AG09309 (cell line): Measurements from ENCODE around the gene TFDP3.

Experiments
- DNase-seq: peaks from one replicate; pipeline ENCODE4 v3.0.0-alpha.2; 2010; ENCODE audit warnings: low read depth
- H3K4me3 ChIP-seq: 2 replicates; pipeline ENCODE4 v1.5.1; 2011; ENCODE audit warnings: mild to moderate bottlenecking, low read depth, low read length, moderate library complexity; ENCODE audit not compliant: control insufficient read depth
- TF ChIP-seq, protein P1 (sequence below): IDR thresholded peaks from 2 replicates; pipeline ENCODE4 v1.5.1; 2011; ENCODE audit warnings: mild to moderate bottlenecking, low read depth, low read length, inconsistent platforms; ENCODE audit not compliant: insufficient read depth, control insufficient read depth; ENCODE audit errors: missing control alignments

The TFDP3 gene

DNA sequence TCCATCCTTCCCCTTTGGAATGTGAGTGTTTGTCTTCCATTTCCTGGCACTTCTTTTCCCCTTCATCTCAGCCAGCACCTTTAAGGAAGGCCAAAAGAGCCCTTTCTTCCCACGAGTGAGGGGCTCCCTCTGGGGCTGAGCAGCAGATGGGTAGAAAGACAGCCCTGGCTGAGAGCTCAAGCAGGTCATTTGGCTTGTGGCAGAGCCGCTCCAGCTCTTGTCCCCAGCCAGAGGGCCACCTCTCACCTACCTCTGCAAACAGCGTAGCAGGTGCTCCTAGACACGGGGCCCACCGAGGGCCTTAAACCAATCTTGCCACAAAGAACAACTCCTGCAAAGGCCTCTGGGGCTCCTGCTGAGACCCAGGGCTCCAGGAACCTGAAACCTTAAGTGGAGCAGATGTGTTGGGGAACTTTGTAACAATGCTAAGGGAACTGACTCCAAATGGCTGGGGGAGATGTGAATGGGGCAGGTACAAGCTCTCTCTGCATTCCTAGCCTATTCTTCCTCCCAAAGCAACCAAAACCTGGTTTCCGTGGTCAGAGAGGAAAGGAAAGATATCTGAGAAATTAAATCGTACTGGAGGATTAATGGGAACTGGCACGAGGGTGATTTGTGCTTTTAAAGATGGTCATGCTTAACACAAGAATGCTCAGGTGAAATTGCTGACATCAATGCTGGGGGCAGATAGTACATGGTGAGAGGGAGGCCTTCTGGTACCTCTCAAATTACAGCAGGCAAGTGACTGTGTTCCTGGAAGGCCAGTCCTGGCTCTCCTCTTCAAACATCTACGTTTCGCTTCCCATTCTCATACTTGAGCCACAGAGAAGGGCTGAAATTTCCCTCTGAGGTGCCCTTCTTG is 27.0 kb downstream of the TFDP3 start:
- DNase-seq, result no peak
- TF ChIP-seq, protein P1, sequence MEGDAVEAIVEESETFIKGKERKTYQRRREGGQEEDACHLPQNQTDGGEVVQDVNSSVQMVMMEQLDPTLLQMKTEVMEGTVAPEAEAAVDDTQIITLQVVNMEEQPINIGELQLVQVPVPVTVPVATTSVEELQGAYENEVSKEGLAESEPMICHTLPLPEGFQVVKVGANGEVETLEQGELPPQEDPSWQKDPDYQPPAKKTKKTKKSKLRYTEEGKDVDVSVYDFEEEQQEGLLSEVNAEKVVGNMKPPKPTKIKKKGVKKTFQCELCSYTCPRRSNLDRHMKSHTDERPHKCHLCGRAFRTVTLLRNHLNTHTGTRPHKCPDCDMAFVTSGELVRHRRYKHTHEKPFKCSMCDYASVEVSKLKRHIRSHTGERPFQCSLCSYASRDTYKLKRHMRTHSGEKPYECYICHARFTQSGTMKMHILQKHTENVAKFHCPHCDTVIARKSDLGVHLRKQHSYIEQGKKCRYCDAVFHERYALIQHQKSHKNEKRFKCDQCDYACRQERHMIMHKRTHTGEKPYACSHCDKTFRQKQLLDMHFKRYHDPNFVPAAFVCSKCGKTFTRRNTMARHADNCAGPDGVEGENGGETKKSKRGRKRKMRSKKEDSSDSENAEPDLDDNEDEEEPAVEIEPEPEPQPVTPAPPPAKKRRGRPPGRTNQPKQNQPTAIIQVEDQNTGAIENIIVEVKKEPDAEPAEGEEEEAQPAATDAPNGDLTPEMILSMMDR, result no peak
- H3K4me3 ChIP-seq, result no peak overlapping the region

DNA sequence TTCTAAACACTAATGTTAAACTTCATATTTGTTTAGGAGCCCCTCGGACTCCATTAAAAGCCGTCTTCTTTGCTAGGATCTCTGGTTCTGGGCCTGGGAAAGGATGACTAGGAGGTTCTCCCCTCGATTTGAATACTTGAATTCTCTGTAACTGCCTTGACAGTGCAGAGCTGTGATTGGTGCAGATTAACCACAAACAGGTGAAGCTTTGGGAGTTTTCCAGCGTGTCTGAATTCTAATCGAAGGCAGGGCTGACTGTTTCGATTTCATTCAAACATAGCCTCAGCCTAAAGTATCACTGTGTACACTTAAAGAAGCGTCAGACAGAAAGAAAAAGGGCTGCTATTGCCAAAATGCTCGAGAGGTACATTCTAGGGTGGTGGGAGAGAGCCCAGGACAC is 29.0 kb downstream of the TFDP3 start:
- TF ChIP-seq, protein P1, result no peak
- H3K4me3 ChIP-seq, result no peak overlapping the region
- DNase-seq, result no peak

DNA sequence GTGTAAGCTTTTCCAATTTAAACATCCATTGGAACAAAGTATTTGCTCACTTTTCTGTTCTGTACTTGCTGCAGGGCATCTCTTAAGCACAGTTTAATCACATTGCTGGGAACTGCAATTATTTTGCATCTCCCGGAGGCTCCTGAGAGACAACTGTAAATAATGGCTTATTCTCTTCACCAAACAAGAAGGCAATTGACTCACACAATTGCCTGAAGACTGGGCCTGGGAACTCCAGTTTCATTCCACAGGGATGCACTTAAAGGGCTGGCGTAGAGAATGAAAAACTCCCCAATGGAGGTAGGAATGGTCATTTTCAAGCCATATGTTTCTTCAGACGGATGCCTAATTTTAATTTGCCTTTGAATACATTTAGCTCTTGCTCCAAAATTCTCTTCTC is 29.5 kb downstream of the TFDP3 start:
- DNase-seq, result no peak
- no peak overlapping the region for H3K4me3 ChIP-seq
- TF ChIP-seq, protein P1, result no peak

DNA sequence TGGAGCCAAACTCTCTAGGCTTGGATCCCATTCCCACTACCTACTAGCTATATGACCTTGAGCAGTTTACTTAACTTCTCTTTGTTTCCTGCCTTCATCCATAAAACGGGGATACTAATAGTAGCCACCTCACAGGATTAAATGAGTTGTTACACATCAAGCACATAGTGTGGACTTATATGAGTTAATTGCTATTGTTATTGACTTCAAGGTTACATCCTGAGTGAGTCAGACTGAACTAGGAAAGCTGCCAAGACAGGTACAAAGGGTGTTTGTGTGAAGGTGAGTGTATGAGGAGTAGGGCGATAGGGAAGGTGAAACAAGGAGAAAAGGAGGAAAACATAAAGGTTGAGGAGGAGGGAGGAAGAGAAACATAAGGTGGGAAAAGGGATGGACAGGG is 32.2 kb downstream of the TFDP3 start:
- no peak for DNase-seq
- TF ChIP-seq, protein P1, result no peak

DNA sequence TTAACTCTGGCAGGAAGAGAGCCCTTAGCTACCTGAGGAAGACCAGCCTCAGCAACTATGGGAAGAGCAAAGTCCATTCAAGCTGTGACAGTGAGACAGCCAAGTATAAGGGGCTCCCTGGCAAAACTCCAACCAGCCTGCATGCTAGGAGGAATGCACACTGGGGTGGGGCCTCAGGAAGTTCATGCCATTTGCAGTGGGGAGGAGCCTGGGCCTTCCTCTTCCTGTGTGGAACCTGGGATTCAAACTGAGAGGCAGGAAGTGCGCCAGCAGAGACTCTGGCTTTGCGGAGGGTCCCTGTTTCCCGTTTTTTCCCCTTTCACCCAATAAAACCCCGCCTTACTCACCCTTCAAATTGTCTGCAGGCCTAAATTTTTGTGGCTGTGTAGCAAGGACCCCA is 33.0 kb downstream of the TFDP3 start:
- no peak overlapping the region for H3K4me3 ChIP-seq
- DNase-seq, result no peak
- TF ChIP-seq, protein P1, result no peak

More for the DNA sequence above, 32.2 kb downstream of the TFDP3 start:
- no peak overlapping the region for H3K4me3 ChIP-seq

DNA sequence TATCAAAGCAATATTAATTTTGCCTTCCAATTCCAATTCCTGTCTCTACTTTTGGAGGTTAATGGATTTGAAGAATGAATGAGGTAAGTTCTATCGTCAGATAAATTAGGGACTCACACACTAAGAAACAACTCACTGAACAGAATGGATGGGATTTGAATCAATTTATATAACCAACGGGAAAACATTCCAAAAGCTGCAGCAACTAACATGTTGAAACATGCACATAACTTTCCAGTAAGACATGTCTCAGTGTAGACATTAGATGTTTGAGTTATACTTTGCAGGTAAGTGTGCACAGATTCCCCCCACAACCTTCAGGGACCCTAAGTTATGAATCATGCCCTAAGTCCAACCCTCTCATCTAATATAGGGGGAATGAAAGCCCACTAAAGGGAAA is 34.3 kb downstream of the TFDP3 start:
- H3K4me3 ChIP-seq, result no peak overlapping the region
- DNase-seq, result no peak
- TF ChIP-seq, protein P1, result no peak
